ENCODE measurements around the gene SLC35A3.
"Not testable (repeated sequence)": the region's sequence is repeated elsewhere in the genome, so short reads cannot be mapped to it uniquely, and the experiment has no call there.

Gene SLC35A3

DNA sequence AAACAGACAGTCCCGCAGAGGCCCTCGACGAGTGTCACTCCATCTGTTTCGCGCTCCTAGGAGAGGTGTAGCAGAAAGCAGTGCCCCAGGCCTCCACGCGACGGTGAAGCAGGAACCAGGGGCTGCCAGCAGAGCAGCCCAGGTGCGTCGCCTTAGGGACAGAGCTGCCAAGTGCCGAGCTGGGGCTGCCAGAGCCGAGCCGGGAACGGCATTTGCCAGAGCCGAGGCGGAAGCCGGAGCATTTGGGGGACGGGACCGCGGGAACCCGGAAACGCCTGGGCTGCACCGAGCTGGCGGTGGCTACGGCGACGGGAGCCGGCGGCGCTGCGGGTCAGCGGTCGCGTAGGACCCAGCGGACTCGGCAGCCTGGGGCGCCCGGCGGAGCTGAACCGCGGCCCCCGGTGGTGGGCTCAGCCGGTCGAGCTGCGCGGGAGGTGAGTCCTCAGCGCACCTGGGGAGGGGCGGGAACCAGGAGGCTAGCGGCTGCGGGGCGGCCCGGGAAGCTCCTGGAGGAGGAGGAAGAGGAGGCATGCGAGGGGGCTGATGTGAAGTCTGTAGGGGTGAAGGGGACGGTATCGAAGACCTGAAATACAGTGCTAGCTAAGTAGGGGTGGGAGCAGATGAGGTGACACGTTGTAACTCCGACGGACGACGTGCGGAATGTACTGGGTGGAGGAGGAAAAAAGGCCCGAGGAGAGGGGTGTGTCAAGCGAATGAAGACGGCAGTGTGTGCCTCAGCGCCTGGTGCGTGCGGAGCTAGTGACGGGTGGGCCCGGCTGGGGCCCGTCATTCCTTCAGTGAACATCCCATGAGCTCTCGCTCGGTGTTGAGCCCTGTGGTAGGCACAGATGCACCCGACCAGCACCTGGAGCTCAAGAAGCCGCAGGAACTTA lies at the start of gene SLC35A3:
SLC35A3 (plus strand) TSS at position 268 of the 893 bp plus-strand sequence. CDS start 23,559 bp downstream, outside the sequence.
- peak; percentile 65 for DNase-seq (ENCODE audit: low read depth)

DNA sequence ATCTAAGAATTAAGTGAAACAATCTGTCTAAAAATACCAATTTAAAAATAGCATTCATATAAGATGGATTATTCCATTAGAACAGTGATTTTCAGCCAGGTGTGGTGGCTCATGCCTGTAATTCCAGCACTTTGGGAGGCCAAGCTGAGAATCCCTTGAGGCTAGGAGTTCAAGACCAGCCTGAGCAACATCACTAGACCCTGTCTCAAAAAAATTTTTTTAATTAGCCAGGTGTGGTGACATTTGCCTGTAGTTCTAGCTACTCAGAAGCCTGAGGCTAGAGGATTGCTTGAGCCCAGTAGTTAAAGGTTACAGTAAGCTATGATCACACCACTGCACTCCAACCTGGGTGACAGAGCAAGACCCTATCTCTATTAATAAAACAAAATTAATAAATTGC lies 35.0 kb upstream of the SLC35A3 start:
- DNase-seq (ENCODE audit: low read depth) = no peak

DNA sequence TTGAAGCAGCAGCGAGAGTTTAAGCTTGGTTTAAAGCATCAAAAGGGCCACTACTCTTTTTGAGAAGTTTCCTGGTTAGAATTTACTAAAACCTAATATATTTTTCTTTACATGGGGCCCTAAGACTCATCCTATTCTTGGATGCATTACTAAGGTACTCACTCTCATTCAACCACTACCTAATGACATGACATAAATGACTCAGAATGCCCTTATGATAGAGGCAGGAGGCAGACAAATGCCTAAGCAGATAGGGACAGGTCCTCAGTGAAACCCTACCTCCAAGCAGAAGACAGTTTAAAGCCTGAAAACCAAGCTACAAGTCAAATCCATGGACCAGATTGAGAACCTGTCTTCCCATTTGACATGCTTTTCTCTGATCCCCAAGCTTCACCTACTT lies 34.3 kb upstream of the SLC35A3 start:
- no peak for DNase-seq (ENCODE audit: low read depth)

DNA sequence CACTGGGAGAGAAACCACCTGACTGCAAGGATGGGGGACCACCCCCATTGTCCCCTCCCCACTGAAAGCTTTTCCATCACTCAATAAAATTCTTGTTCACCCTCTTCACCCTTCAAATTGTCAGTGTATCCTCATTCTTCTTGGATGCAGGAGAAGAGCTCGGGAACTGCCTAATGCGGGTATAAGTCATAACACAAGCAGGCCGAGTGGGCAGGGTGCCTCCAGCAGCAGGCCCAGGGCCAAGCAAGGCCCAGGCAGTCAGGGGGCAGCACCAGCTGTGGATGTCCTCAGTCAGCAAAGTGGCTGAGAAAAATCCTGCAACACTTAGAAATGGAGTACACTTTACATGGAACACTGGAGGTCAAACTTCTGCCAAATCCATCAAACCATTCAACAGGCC lies 33.7 kb upstream of the SLC35A3 start:
- no peak for DNase-seq (ENCODE audit: low read depth)

DNA sequence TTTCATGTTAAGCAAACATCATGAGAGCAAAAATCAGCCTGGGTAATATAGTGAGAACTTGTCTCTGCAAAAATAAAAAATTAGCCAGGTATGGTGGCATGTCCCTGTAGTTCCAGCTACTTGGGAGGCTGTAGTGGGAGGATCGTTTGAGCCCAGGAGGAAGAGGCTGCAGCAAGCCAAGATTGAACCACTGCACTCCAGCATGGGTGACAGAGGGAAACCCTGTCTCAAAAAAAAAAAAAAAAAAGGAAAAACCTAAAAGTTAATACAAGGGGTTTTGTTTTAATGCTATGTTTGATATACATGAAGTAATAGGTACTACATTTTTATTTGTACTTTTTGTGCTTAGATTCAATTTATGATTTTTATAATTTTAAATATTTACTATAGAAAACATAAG lies 27.1 kb upstream of the SLC35A3 start:
- no peak for DNase-seq (ENCODE audit: low read depth)

DNA sequence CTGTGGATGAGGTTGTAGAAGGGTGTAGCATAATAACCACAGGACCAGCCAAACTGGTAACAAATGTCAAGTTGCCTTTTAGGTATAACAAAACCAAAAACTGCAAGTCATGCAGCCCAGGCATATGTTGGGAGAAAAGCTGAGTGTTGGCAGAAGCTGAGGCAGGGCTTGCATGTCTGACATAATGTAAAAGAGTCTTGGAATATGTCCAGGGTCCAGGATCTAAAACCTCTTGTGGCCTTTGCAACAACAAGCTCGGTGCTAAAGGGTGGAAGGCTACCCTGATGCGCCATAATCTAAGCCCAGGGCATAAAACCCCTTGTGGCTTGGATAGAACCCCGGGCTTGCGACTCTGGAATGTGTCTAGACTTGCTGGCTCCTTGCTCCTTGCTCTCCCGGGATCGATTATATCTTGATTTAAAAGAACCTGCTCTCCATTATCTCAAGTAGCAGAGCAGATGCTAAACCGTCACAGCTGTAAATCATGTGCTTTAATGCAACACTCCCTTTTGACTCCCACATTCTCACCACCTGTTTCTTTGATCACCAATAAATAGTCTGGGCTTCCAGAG lies 26.5 kb upstream of the SLC35A3 start:
- no peak for DNase-seq (ENCODE audit: low read depth)

DNA sequence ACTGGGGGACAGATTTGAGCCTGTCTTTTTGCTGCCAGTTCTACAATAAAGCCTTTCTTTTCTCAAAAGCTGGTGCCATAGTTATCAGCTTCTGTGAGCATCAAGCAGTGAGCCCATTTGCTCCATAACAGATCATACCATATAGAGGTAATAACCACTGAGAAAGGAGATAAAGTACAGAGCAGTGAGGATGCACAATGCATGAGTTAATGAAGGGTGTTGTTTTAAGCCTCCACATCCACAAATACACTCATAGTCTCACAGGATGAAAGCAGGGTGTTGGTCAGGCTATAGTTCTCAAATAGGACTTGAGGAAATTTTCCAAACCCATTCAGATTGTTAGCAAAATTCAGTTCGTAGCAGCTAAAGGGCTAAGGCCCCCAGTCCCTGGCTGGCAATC lies 25.6 kb upstream of the SLC35A3 start:
- DNase-seq (ENCODE audit: low read depth) = no peak

DNA sequence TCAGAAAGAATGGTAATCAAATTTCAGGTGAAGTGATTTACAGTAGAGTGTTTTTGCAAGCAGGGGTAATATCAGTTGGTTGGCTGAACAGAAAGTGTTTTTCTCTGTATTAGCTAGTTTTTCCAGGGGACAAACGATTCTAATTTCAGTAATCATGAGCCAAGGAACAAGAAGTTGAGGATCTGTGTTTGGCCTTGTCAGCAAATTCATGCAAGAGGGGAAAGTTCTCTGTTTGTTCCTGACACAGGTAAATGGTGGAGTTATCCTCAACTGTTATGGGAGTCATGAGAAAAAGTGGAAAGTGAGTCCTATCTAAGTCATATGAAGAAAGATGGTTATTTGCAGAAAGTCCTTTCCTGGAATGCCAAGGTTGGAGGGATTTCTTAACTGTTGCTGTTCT lies 24.6 kb upstream of the SLC35A3 start:
- no peak for DNase-seq (ENCODE audit: low read depth)

DNA sequence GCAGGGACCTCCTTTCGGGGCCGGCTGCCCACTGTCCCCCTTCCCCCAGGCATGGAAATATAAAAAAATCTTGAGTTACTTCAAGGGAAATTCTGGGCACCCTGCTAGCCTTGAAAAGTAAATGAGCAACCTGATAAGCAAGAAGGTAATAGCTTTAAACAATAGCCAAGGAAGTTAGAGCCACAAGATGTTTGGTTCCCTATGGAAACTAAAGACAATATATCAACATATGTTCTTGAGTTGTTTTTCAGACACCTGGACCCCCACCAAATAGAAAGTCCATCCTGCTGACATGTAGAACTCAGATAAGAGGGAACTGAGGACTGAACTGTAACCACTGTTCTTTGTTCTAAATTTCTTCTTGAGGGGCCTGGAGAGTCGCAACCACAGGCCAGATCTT lies 19.3 kb upstream of the SLC35A3 start:
- no peak for DNase-seq (ENCODE audit: low read depth)

DNA sequence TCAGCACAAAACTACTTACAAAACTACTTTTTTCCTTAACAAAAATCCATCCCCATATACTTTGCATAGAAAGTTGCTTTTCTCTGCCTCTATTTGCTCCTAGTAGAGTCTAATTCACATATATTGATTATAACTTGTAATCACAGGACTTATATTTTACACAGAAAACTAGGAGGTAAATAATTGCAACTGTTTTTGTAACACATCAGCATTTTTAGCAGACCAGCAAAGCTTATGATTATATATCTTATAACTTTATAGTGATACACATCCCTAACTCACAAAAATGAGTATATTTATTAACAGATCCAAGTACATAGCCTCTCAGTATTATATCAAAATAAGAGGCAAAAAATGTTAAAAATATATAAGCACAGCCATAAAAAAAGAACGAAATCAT lies 17.3 kb upstream of the SLC35A3 start:
- no peak for DNase-seq (ENCODE audit: low read depth)

DNA sequence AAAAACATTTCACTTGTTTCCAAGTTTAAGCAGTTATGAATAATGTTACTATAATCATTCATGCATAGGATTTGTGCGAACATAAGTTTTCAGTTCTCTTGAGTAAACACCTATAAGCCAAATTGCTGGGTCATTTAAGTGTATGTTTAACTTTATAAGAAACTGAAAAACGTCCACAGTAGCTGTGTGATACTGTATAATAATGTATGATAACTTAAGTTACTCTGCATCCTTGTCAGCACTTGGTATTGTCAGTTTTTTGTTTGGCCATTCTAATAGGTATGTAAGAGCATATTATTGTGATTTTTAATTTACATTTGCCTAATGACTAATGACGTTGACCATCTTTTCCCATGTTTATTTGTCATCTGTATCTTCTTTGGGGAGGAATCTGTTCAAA lies 14.4 kb upstream of the SLC35A3 start:
- no peak for DNase-seq (ENCODE audit: low read depth)

DNA sequence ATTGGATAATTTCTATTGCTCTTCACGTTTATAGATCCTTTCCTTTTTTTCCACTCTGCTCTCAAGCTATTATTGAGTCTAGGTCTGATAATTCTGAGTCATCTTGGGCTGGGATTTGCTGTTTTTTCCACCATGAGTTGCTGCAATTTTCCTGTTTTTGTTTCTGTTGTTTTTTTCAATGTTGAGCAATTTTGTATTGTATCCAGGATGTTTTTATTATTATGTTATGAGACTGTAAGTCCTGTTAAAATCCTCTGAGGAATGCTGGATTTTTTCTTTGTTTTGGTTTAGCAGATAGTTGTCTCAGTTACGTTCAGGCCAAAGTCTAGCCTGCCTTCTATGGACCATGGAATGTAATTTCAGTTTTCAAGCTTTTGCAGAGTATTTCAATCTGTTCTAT lies 13.0 kb upstream of the SLC35A3 start:
- DNase-seq (ENCODE audit: low read depth) = no peak

DNA sequence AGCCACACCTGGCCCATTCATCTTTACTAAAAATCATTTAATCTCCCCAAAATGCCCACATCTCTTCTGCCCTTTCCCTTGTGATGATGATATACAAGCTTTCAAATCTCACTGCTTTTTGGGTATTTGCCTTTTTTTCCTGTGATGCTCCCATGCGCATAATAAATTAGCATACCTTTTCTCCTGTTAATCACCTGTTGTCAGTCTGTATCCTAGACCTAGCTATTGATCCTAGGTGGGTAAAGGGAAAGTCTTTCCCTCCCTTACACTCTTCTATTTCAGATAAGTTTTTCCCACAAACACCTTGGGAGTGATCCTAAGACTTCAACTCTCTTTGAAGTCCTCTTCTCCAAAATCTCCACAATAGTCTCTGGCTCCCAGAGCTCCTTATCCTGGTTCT lies 12.0 kb upstream of the SLC35A3 start:
- DNase-seq (ENCODE audit: low read depth) = no peak

DNA sequence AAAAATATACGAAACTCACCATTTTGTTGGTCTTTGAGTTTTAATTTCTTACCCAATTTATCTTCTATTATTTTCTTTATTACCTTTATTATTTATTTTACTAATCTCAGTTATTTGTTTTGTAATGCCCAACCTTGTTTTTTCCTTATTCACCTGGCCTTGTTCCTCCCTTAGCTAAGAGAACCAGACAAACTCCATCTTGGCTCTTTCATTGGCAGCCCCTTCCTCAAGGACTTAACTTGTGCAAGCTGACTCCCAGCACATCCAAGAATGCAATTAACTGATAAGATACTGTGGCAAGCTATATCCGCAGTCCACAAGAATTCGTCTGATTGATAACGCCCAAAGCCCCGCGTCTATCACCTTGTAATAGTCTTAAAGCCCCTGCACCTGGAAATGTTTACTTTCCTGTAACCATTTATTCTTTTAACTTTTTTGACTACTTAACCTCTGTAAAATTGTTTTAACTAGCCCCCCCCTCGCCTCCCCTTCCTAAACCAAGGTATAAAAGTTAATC lies 10.5 kb upstream of the SLC35A3 start:
- not testable (repeated sequence) for DNase-seq (ENCODE audit: low read depth)

DNA sequence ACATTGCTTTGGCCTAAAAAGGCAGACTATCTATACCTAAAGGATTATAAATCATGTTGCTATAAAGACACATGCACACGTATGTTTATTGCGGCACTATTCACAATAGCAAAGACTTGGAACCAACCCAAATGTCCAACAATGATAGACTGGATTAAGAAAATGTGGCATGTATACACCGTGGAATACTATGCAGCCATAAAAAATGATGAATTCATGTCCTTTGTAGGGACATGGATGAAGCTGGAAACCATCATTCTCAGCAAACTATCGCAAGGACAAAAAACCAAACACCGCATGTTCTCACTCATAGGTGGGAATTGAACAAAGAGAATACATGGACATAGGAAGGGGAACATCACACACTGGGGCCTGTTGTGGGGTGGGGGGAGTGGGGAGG lies 9.5 kb upstream of the SLC35A3 start:
- not testable (repeated sequence) for DNase-seq (ENCODE audit: low read depth)

DNA sequence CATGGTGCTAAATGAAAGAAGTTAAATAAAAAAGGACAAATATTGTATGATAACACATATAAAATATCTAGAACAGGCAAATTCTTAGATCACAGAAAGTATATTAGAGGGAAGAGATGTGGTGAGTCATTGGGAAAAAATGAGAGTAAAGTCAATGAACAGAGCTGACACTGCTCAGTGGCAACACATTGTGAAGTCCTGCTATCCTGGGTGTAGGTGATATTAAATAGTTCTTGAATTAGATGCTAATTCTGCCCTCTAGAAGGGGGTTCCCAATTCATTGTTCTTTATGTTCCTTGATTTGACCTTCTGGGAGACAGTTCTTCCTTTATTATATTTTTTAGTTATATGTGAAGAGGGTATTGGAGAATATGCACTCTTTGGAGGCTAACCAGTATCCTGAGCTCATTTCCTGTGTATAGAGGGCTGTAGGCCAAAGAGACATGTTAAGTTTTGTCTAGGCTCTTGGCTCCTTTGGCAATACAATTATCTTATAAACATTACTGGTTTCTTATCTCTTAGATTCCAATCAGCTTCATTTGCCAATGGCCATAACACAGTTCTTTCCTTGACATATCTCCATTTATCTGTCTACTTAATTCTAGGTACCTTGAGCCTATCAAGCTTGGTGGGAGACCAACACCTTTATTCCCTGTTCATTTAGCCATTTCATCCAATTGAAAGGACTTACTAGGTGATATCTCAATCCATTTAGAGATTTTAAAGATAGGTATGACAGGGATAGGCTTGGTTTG lies 6.6 kb upstream of the SLC35A3 start:
- DNase-seq (ENCODE audit: low read depth) = no peak

DNA sequence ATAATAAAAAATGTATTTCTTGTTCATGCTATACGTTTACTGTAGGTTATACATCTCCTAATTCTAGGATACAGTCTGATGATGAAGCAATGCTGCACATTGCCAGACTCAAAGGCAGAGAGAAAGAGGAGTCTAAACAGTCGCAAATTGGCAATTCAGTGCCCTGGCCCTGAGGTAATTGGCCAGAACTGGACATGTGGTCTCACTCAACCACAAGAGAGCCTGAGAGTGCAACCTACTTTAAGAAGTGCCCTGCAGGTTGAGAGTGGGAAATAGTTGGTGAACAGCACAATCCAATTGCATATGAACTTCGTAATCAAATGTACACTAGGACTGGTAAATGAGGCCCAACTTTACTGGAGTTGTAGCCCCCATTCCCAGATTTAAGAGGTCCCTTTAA lies 5.0 kb upstream of the SLC35A3 start:
- DNase-seq (ENCODE audit: low read depth) = no peak

DNA sequence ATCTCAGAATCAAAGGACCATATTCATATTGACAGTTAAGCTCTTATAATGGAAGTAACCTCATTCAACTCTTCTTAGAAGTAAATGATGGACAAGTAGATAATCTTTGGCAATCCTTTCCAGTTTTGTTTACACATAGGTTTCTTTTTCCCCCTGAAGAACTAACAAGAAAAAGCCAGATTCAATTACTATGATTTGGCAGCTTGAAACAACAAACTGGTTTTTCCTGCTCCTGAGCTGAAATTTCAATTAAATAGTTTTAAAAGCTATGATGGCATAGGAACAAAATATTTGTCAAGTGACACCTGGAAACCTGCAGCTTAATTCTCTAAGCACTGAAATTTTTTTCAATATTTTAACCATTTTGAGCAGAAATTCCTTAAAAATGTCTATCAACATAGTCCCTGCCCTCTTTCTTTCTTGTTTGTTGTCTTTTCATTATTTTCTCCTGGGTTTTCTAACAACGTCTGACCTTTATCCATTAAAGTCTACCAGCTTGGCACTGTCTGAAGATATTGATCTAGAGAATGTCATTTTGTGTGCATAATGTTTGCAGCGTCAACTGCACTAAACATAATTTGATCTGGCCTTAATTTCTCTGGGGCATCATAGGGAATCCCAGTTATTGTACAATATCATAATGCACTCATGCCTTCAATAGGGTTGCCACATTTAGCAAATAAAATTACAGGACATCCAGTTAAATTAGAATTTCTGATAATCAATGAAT lies 4.0 kb upstream of the SLC35A3 start:
- no peak for DNase-seq (ENCODE audit: low read depth)

DNA sequence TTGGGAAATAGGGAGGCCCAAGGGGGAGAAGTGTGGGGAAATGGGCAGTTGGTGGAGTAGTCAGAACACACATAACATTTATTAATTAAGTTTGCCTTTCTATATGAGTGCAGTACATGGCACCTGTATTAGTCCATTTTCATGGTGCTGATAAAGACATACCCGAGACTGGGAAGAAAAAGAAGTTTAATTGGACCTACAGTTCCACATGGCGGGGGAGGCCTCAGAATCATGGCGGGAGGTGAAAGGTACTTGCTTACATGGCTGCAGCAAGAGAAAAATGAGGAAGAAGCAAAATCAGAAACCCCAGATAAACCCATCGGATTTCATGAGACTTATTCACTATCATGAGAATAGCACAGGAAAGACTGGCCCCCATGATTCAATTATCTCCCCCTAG lies 1.6 kb upstream of the SLC35A3 start:
- no peak for DNase-seq (ENCODE audit: low read depth)

DNA sequence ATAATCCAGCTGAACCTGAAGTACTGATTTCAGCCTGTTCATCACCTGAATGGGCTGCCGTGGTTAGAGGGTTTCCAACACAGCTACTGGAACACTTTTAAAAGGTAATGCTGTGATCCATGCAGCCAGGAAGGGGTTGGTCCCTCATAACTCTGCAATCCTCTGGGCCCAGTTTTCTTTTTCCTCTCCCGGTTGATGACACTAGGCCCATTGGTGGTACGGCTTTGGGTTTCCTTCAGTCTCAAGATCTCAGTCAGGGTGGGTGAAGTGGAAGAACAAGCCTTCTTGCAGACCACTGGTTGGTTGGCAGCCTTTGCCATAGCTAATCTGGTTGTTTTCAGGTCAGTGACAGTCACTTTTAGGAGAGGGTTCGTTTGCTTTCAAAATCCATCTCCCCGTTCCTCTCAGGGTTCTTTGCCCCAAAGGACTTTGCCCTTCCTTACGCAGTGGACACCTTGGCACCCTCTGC lies 502 bp upstream of the SLC35A3 start:
- no peak for DNase-seq (ENCODE audit: low read depth)

DNA sequence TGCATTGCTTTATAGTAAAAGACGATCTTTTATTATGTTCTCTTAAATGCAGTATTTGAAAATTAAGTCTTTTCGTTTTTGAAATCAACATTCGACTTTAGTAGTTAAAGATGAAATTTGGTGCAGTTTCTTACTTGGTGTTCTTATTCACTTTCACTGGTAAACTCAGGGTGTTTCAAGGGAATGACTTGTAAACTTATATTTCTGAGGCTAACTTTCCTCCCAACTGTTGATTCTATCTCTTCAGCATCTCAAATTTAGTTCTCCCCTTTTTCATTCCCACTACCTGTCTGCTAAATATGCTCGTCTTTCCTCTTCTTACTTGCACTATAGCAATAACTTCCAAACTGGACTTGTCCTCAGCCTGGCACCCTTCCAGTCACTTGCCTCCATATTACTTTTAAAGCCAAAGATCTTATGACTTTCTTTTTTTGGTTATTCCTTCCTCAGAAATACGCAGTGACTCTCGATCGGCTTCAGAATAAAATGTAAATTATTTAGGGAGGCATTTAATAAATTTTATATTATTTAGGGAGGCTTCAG lies 988 bp downstream of the SLC35A3 start:
- no peak for DNase-seq (ENCODE audit: low read depth)

DNA sequence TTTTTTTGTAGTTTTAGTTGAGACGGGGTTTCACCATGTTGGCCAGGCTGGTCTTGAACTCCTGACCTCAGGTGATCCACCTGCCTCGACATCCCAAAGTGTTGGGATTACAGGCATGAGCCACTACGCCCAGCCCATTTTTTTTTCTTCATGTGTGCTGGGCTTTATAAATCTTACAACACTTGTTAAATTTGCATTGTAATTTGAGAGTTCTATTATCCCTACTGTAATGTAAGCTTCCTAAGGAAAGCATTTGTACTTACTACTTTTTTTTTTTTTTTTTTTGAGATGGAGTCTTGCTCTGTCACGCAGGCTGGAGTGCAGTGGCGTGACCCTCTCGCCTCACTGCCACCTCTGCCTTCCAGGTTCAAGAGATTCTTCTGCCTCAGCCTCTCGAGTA lies 2.3 kb downstream of the SLC35A3 start:
- DNase-seq (ENCODE audit: low read depth) = not testable (repeated sequence)
